Astrocyte of the cerebellum (primary cell): ENCODE data around the gene KIRREL3.

Source experiments
- DNase-seq: peaks from one replicate; pipeline ENCODE4 v3.0.0-alpha.2; 2011; ENCODE audit warnings: low read depth
- H3K4me3 ChIP-seq: 2 replicates; pipeline ENCODE4 v1.5.1; 2011; ENCODE audit warnings: mild to moderate bottlenecking, low read depth, low read length, moderate library complexity
- CTCF ChIP-seq: IDR thresholded peaks from 2 replicates; pipeline ENCODE4 v1.5.1; 2012; ENCODE audit warnings: low read length, low read depth, moderate library complexity, mild to moderate bottlenecking; ENCODE audit errors: missing control alignments
- in situ Hi-C: cut with HindIII; loops from 2 replicates; pipeline ENCODE4 v1.10.0; 2017; ENCODE audit warnings: low sequenced_read_pairs

Gene KIRREL3

GRCh38 chr11:126585774-126586491 is 414.6 kb downstream of the KIRREL3 start:
- no peak for TF ChIP-seq CTCF
- DNase-seq, result peak; percentile 92
- peak overlapping the region; percentile 17 for H3K4me3 ChIP-seq
- in situ Hi-C loops, result no loop called here

- H3K4me3 ChIP-seq, result peak overlapping the region; percentile 17
- TF ChIP-seq CTCF, result no peak
- DNase-seq, result no peak
- in situ Hi-C loops, result no loop called here
These were observed 415.2 kb downstream of the KIRREL3 start for GRCh38 chr11:126585388-126585773.

GRCh38 chr11:126583594-126584427 is 416.8 kb downstream of the KIRREL3 start:
- in situ Hi-C loops, result no loop called here
- no peak overlapping the region for H3K4me3 ChIP-seq
- TF ChIP-seq CTCF, result no peak
- no peak for DNase-seq

- in situ Hi-C loops, result no loop called here
These were observed 417.5 kb downstream of the KIRREL3 start for GRCh38 chr11:126583101-126583500.

GRCh38 chr11:126581871-126582648 is 418.5 kb downstream of the KIRREL3 start:
- no peak overlapping the region for H3K4me3 ChIP-seq
- no peak for TF ChIP-seq CTCF
- no peak for DNase-seq
- in situ Hi-C loops, result no loop called here

More at GRCh38 chr11:126583101-126583500, 417.5 kb downstream of the KIRREL3 start:
- no peak overlapping the region for H3K4me3 ChIP-seq
- TF ChIP-seq CTCF, result no peak
- DNase-seq, result no peak

GRCh38 chr11:126578426-126578825 is 422.1 kb downstream of the KIRREL3 start:
- no peak for DNase-seq
- no peak overlapping the region for H3K4me3 ChIP-seq
- no peak for TF ChIP-seq CTCF
- in situ Hi-C loops, result no loop called here
